IMR-90 (cell line): ENCODE results near the gene ADAMTS9. TPM values are rescaled to one million over a fixed set of nuclear protein-coding genes. Genes with fewer than 3 reads are reported as not detected.

Source experiments
- ATAC-seq: fragments of 200-7000 bp; cut with Tn5 transposase; 2 replicates; pipeline ENCODE4 v1.9.1; 2020; ENCODE audit warnings: low read depth, mild to moderate bottlenecking, moderate library complexity
- BruUV-seq: library from RNA; stranded (reverse); fragments of 400-500 nt; replicated peaks from 2 replicates; lab custom pipeline; 2021; lab: Mats Ljungman, UMichigan
- CTCF ChIA-PET: fragments of 300-600 bp; formaldehyde crosslinking; extraction: SDS; loops from one replicate; lab custom pipeline; 2021; ENCODE audit warnings: antibody characterized with exemption; lab: Yijun Ruan, JAX
- POLR2A ChIA-PET: fragments of 300-600 bp; sonication (Branson Sonifier 250); formaldehyde crosslinking; loops from one replicate; lab custom pipeline; 2022; ENCODE audit warnings: antibody characterized with exemption; ENCODE audit not compliant: unreplicated experiment; lab: Charles Lee
- DNase-seq: peaks from one replicate; pipeline ENCODE4 v3.0.0; 2013
- H2AFZ ChIP-seq: replicated peaks from 2 replicates; pipeline ENCODE3; 2013; ENCODE audit warnings: low read length, mild to moderate bottlenecking; ENCODE audit not compliant: poor library complexity
- H2AK5ac ChIP-seq: 2 replicates; pipeline ENCODE4 v1.6.1; 2013; ENCODE audit warnings: low read depth, low read length, inconsistent platforms
- H2AK9ac ChIP-seq: replicated peaks from 2 replicates; pipeline ENCODE3; 2013; ENCODE audit warnings: mild to moderate bottlenecking, low read depth, low read length, moderate library complexity; ENCODE audit not compliant: poor library complexity
- H2BK120ac ChIP-seq: 2 replicates; pipeline ENCODE4 v1.6.1; 2013; ENCODE audit warnings: low read depth, low read length, inconsistent platforms
- H2BK15ac ChIP-seq: 3 replicates; pipeline ENCODE4 v1.6.1; 2013; ENCODE audit warnings: low read depth, low read length, inconsistent platforms
- H2BK20ac ChIP-seq: 2 replicates; pipeline ENCODE4 v1.6.1; 2013; ENCODE audit warnings: low read depth, mild to moderate bottlenecking, inconsistent platforms, low read length, moderate library complexity
- H2BK5ac ChIP-seq: 2 replicates; pipeline ENCODE4 v1.6.1; 2013; ENCODE audit warnings: mild to moderate bottlenecking, low read depth, low read length, inconsistent platforms; ENCODE audit not compliant: poor library complexity, severe bottlenecking
- H3K14ac ChIP-seq: replicated peaks from 2 replicates; pipeline ENCODE4 v1.6.1; 2013; ENCODE audit warnings: low read depth, low read length, inconsistent platforms
- H3K18ac ChIP-seq: 2 replicates; pipeline ENCODE4 v1.6.1; 2013; ENCODE audit warnings: low read depth, low read length, control low read depth
- H3K23ac ChIP-seq: 2 replicates; pipeline ENCODE4 v1.6.1; 2013; ENCODE audit warnings: low read depth, low read length, inconsistent platforms
- H3K27ac ChIP-seq: 2 replicates; pipeline ENCODE4 v1.5.1; 2013; ENCODE audit warnings: mild to moderate bottlenecking, control low read depth, low read length; ENCODE audit not compliant: insufficient read depth
- H3K27me3 ChIP-seq: 2 replicates; pipeline ENCODE4 v1.6.1; 2013; ENCODE audit warnings: low read length; ENCODE audit not compliant: control insufficient read depth, insufficient read depth
- H3K36me3 ChIP-seq: 2 replicates; pipeline ENCODE4 v1.6.1; 2013; ENCODE audit warnings: low read length, mixed read lengths; ENCODE audit not compliant: control insufficient read depth, insufficient read depth
- H3K4ac ChIP-seq: 2 replicates; pipeline ENCODE4 v1.6.1; 2013; ENCODE audit warnings: low read depth, low read length, inconsistent platforms
- H3K4me1 ChIP-seq: 2 replicates; pipeline ENCODE4 v1.6.1; 2013; ENCODE audit warnings: low read length, mixed read lengths; ENCODE audit not compliant: control insufficient read depth, insufficient read depth
- H3K4me2 ChIP-seq: 2 replicates; pipeline ENCODE4 v1.6.1; 2013; ENCODE audit warnings: low read depth, mild to moderate bottlenecking, control low read depth, low read length, moderate library complexity
- H3K4me3 ChIP-seq: 2 replicates; pipeline ENCODE4 v1.5.1; 2013; ENCODE audit warnings: low read depth, mild to moderate bottlenecking, control low read depth, low read length, moderate library complexity; ENCODE audit not compliant: insufficient read depth
- H3K56ac ChIP-seq: 2 replicates; pipeline ENCODE4 v1.6.1; 2013; ENCODE audit warnings: low read length, inconsistent platforms; ENCODE audit not compliant: insufficient read depth; ENCODE audit errors: extremely low read depth
- H3K79me1 ChIP-seq, 2 experiments: 2 replicates each; pipeline ENCODE4 v1.6.1; 2013; ENCODE audit warnings: low read length in 2 of 2, inconsistent platforms in 1 of 2, low read depth in 1 of 2
- H3K9ac ChIP-seq: 2 replicates; pipeline ENCODE4 v1.6.1; 2013; ENCODE audit warnings: low read depth, low read length, control low read depth
- H3K9me1 ChIP-seq: 2 replicates; pipeline ENCODE4 v1.6.1; 2013; ENCODE audit warnings: low read length, inconsistent platforms; ENCODE audit not compliant: insufficient read depth
- H3K9me3 ChIP-seq: 2 replicates; pipeline ENCODE4 v1.6.1; 2013; ENCODE audit warnings: low read length; ENCODE audit not compliant: control insufficient read depth, insufficient read depth
- H4K20me1 ChIP-seq: 2 replicates; pipeline ENCODE4 v1.6.1; 2013; ENCODE audit warnings: low read length, inconsistent platforms; ENCODE audit not compliant: insufficient read depth
- H4K5ac ChIP-seq: 2 replicates; pipeline ENCODE4 v1.6.1; 2013; ENCODE audit warnings: mild to moderate bottlenecking, low read depth, low read length, control low read depth
- H4K8ac ChIP-seq, 2 experiments: 2 replicates each; pipeline ENCODE4 v1.6.1; 2013; ENCODE audit warnings: low read depth in 2 of 2, low read length in 2 of 2, control low read depth in 1 of 2, inconsistent platforms in 1 of 2
- H4K91ac ChIP-seq: 2 replicates; pipeline ENCODE4 v1.6.1; 2013; ENCODE audit warnings: low read depth, low read length, inconsistent platforms; ENCODE audit not compliant: insufficient read depth
- BHLHE40 ChIP-seq: fragments of 150-350 bp; IDR thresholded peaks from 2 replicates; pipeline ENCODE4 v1.6.1; 2016; ENCODE audit warnings: mild to moderate bottlenecking, low read depth, low read length
- CTCF ChIP-seq: conservative IDR thresholded peaks from 2 replicates; pipeline ENCODE4 v1.5.1; 2012; ENCODE audit warnings: mild to moderate bottlenecking, low read depth, low read length, improper control_type of control experiment
- ELK1 ChIP-seq: fragments of 150-350 bp; IDR thresholded peaks from 2 replicates; pipeline ENCODE4 v1.6.1; 2016; ENCODE audit warnings: low read depth, mild to moderate bottlenecking, low read length, moderate library complexity, borderline replicate concordance
- FOS ChIP-seq: fragments of 150-350 bp; IDR thresholded peaks from 2 replicates; pipeline ENCODE4 v1.6.1; 2016; ENCODE audit warnings: low read depth, low read length
- MAFK ChIP-seq: IDR thresholded peaks from 2 replicates; pipeline ENCODE4 v1.6.1; 2012; ENCODE audit warnings: low read depth, low read length, improper control_type of control experiment
- MAZ ChIP-seq: IDR thresholded peaks from 2 replicates; pipeline ENCODE4 v1.6.1; 2012; ENCODE audit warnings: low read depth, mild to moderate bottlenecking, low read length, improper control_type of control experiment, moderate library complexity, borderline replicate concordance
- MXI1 ChIP-seq: IDR thresholded peaks from 2 replicates; pipeline ENCODE4 v1.6.1; 2012; ENCODE audit warnings: low read depth, mild to moderate bottlenecking, low read length, moderate library complexity, borderline replicate concordance
- NFE2L2 ChIP-seq: fragments of 150-350 bp; IDR thresholded peaks from 2 replicates; pipeline ENCODE4 v1.6.1; 2016; ENCODE audit warnings: low read depth, mild to moderate bottlenecking, low read length
- POLR2A ChIP-seq: IDR thresholded peaks from 2 replicates; pipeline ENCODE4 v1.6.1; 2012; ENCODE audit warnings: mild to moderate bottlenecking, low read depth, low read length
- RAD21 ChIP-seq: IDR thresholded peaks from 2 replicates; pipeline ENCODE4 v1.6.1; 2012; ENCODE audit warnings: low read length, improper control_type of control experiment
- RFX5 ChIP-seq: IDR thresholded peaks from 2 replicates; pipeline ENCODE4 v1.8.0; 2012; ENCODE audit warnings: low read depth, mild to moderate bottlenecking, low read length, moderate library complexity
- SMC3 ChIP-seq: fragments of 150-350 bp; IDR thresholded peaks from 2 replicates; pipeline ENCODE4 v1.6.1; 2016; ENCODE audit warnings: low read depth, mild to moderate bottlenecking, antibody characterized with exemption, low read length, moderate library complexity
- USF2 ChIP-seq: fragments of 150-350 bp; IDR thresholded peaks from 2 replicates; pipeline ENCODE4 v1.6.1; 2017; ENCODE audit warnings: mild to moderate bottlenecking, antibody characterized with exemption, low read length, low read depth
- WGBS, 2 experiments: methylation state at CpG; one replicate each; pipeline versions ENCODE4 v1.1.5 to v1.1.7; 2013; ENCODE audit warnings: missing lambda C conversion rate in 2 of 2; ENCODE audit not compliant: insufficient read length in 1 of 2; ENCODE audit errors: extremely low coverage in 2 of 2; 5-methylcytosine and 5-hydroxymethylcytosine counted together
- dilution Hi-C: fragments of 300-500 bp; cut with HindIII; formaldehyde crosslinking; loops from one replicate; pipeline ENCODE4 v1.14.3; 2018; ENCODE audit warnings: low sequenced_read_pairs; ENCODE audit not compliant: unreplicated experiment
- in situ Hi-C: fragments of 300-500 bp; cut with MboI; formaldehyde crosslinking; loops from 3 replicates; pipeline ENCODE4 v1.14.3; 2019; ENCODE audit warnings: low sequenced_read_pairs, inconsistent platforms, mixed read lengths
- intact Hi-C: fragments of 100-400 bp; cut with micrococcal nuclease; formaldehyde crosslinking; loops from 2 replicates; pipeline ENCODE4 v1.10.0; 2022
- polyA plus RNA-seq, 3 experiments: library from polyadenylated mRNA; depleted of rRNA; stranded (reverse); fragments of >200 nt; gene quantifications; 2 replicates each; pipeline ENCODE4 v1.2.3, GENCODE V29; 2012; ENCODE audit warnings: low replicate concordance in 1 of 3
- total RNA-seq: library from RNA; depleted of rRNA; stranded (reverse); fragments of >200 nt; gene quantifications from 2 replicates; pipeline ENCODE4 v1.2.3, GENCODE V29; 2012

Gene ADAMTS9
- total and polyA plus RNA-seq, 2 of the 4 experiments (the other 2 are of a cell fraction): 0.55 to 1.1 TPM

GRCh38 chr3:64555351-64555750, 132.4 kb downstream of the ADAMTS9 start:
- ChIA-PET POLR2A (no interaction called here), CTCF (no interaction called here)
- Histone ChIP-seq H3K56ac (no peak overlapping the region), H4K20me1 (no peaks in the 10 kb centered on the region), H3K4ac (no peak overlapping the region), H2AK5ac (no peak overlapping the region), H3K9ac (no peak overlapping the region), H3K4me3 (no peak overlapping the region), H3K14ac (no peak overlapping the region), H3K9me3 (no peaks in the 10 kb centered on the region), H3K36me3 (peaks cover 5% of the 10 kb centered on the region; the same call in 1 of the 2 replicates), H3K27ac (no peak overlapping the region), H2BK15ac (no peak overlapping the region), H2BK5ac (no peak overlapping the region), H2AFZ (no peak overlapping the region), H3K4me1 (peaks cover 5% of the 10 kb centered on the region; the same call in 1 of the 2 replicates), H4K91ac (no peak overlapping the region), H3K23ac (no peak overlapping the region), H3K9me1 (no peaks in the 10 kb centered on the region), H4K5ac (peak overlapping the region; percentile 23; the same call in 1 of the 2 replicates), H3K27me3 (no peaks in the 10 kb centered on the region), H3K4me2 (no peak overlapping the region), H2AK9ac (no peak overlapping the region), H4K8ac (no peak overlapping the region), H3K18ac (no peak overlapping the region; the same call in 1 of the 2 replicates), H3K79me1 (no peaks in the 10 kb centered on the region), H2BK120ac (no peak overlapping the region), H2BK20ac (no peak overlapping the region)
- BruUV-seq: no TSS peak
- TF ChIP-seq MAFK: no peak
- TF ChIP-seq CTCF: no peak
- TF ChIP-seq NFE2L2: no peak
- TF ChIP-seq RAD21: no peak
- TF ChIP-seq POLR2A: no peak
- no peak for TF ChIP-seq SMC3
- no peak for TF ChIP-seq MAZ
- TF ChIP-seq USF2: no peak
- no peak for TF ChIP-seq ELK1
- TF ChIP-seq MXI1: no peak
- TF ChIP-seq BHLHE40: no peak
- TF ChIP-seq FOS: no peak
- TF ChIP-seq RFX5: no peak
- no peak for DNase-seq
- in situ Hi-C loops: no loop called here
- 89% methylated on average over 3 of the region's 3 CpGs; no CpG with 5 or more reads in 1 of the 2 experiments for WGBS, 2 experiments
- intact Hi-C loops: no loop called here
- dilution Hi-C loops: no loop called here
- ATAC-seq: no peak
